ENCODE measurements around the gene SCFD2.
"Not testable (repeated sequence)": the region's sequence is repeated elsewhere in the genome, so short reads cannot be mapped to it uniquely, and the experiment has no call there.

The SCFD2 gene

GRCh38 chr4:53013873-53014775 lies 351.7 kb downstream of the SCFD2 start:
- no peak for DNase-seq (ENCODE audit: low read depth in 2 of 2)

- no peak for DNase-seq (ENCODE audit: low read depth in 2 of 2)
These were observed 353.1 kb downstream of the SCFD2 start for GRCh38 chr4:53012738-53013137.

- no peak for DNase-seq (ENCODE audit: low read depth in 2 of 2)
These were observed 354.5 kb downstream of the SCFD2 start for GRCh38 chr4:53011259-53011905.

- no peak for DNase-seq (ENCODE audit: low read depth in 2 of 2)
These were observed 355.5 kb downstream of the SCFD2 start for GRCh38 chr4:53010318-53010717.

- DNase-seq (ENCODE audit: low read depth in 2 of 2) = no peak
These were observed 356.0 kb downstream of the SCFD2 start for GRCh38 chr4:53009824-53010223.

- no peak for DNase-seq (ENCODE audit: low read depth in 2 of 2)
These were observed 358.8 kb downstream of the SCFD2 start for GRCh38 chr4:53007024-53007423.

GRCh38 chr4:53005808-53006207 lies 360.1 kb downstream of the SCFD2 start:
- DNase-seq (ENCODE audit: low read depth in 2 of 2) = no peak

- DNase-seq (ENCODE audit: low read depth in 2 of 2) = no peak
These were observed 360.7 kb downstream of the SCFD2 start for GRCh38 chr4:53005149-53005546.

GRCh38 chr4:53004497-53005148 lies 361.2 kb downstream of the SCFD2 start:
- DNase-seq (ENCODE audit: low read depth in 2 of 2) = no peak

GRCh38 chr4:53003959-53004358 lies 361.9 kb downstream of the SCFD2 start:
- no peak for DNase-seq (ENCODE audit: low read depth in 2 of 2)

- DNase-seq (ENCODE audit: low read depth in 2 of 2) = no peak
These were observed 365.3 kb downstream of the SCFD2 start for GRCh38 chr4:53000560-53000959.

GRCh38 chr4:52999626-53000025 lies 366.2 kb downstream of the SCFD2 start:
- DNase-seq (ENCODE audit: low read depth in 2 of 2) = no peak

GRCh38 chr4:52998413-52998812 lies 367.4 kb downstream of the SCFD2 start:
- no peak for DNase-seq (ENCODE audit: low read depth in 2 of 2)

- DNase-seq (ENCODE audit: low read depth in 2 of 2) = no peak
These were observed 368.8 kb downstream of the SCFD2 start for GRCh38 chr4:52997132-52997416.

GRCh38 chr4:52996261-52997131 lies 369.4 kb downstream of the SCFD2 start:
- no peak for DNase-seq (ENCODE audit: low read depth in 2 of 2)

- DNase-seq (ENCODE audit: low read depth in 2 of 2) = no peak
These were observed 370.4 kb downstream of the SCFD2 start for GRCh38 chr4:52995360-52996030.

- DNase-seq (ENCODE audit: low read depth in 2 of 2) = no peak
These were observed 371.3 kb downstream of the SCFD2 start for GRCh38 chr4:52994567-52994966.

- DNase-seq (ENCODE audit: low read depth in 2 of 2) = no peak
These were observed 372.1 kb downstream of the SCFD2 start for GRCh38 chr4:52993771-52994170.

GRCh38 chr4:52992551-52992950 lies 373.3 kb downstream of the SCFD2 start:
- DNase-seq (ENCODE audit: low read depth in 2 of 2) = not testable (repeated sequence)

- no peak for DNase-seq (ENCODE audit: low read depth in 2 of 2)
These were observed 374.4 kb downstream of the SCFD2 start for GRCh38 chr4:52991472-52991871.

- no peak for DNase-seq (ENCODE audit: low read depth in 2 of 2)
These were observed 375.2 kb downstream of the SCFD2 start for GRCh38 chr4:52990706-52991105.

Data from stimulated activated CD4-positive, alpha-beta T cell treated with anti-CD3 and anti-CD28 coated beads, Interleukin-1b, Interleukin-23, amount 100 ng/mL, for 1 hour (primary cell).